ENCODE results near the gene LIMS1. TPM values are rescaled to one million over a fixed set of nuclear protein-coding genes. Genes with fewer than 3 reads are reported as not detected.

Gene LIMS1
- total and polyA plus RNA-seq, 2 of the 13 experiments (the other 11 are each of a cell fraction or from before 2014, with no cell fraction given): 38.3 to 49.6 TPM

DNA sequence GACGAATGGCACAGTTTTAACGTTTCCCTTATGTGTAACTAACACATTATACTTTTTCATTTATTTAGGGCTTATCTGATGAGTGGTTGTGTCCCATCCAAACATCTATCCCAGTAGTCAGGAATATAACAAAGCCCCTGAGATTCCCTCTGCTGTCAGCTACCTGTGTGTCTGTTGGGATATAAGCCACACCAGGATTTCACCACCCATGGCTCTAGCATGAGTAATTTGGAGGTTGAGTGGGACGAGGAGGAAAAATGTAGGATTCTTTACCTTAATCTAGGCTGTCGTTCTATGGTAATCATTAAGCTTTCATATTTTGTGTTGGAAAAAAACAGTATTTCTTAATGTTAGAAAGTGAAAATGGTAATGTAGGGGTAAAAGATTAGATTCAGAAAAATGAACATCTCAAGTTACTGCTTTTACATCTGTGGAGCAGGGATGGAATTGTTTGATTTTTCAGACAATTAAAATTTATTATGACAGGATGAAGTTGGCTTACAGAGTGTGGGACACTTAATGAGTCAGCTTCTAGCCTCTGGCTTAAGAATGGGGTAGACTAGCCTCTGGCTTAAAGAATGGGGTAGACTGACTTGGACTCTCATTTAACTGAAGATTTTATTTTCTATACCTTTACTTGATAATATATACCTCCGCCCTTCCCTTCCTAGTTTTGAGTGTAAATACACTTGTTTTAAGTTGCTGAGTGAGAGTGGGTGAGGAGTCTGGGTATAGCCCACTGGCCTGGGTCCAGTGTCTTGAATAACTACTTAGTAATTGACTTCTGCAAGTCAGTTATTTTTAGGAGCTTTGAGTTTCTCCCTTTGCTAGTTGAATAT, 96.5 kb downstream of the LIMS1 start (continued):
- TF ChIP-seq RBAK (CRISPR knock-in tag; IDR thresholded peaks at IDR 0.05) (no peak), ZNF138 (CRISPR knock-in tag; IDR thresholded peaks at IDR 0.05; ENCODE audit: low read depth) (no peak), TCF7 (IDR thresholded peaks at IDR 0.05; ENCODE audit: low read depth) (no peak)
- TF ChIP-seq, protein P1, sequence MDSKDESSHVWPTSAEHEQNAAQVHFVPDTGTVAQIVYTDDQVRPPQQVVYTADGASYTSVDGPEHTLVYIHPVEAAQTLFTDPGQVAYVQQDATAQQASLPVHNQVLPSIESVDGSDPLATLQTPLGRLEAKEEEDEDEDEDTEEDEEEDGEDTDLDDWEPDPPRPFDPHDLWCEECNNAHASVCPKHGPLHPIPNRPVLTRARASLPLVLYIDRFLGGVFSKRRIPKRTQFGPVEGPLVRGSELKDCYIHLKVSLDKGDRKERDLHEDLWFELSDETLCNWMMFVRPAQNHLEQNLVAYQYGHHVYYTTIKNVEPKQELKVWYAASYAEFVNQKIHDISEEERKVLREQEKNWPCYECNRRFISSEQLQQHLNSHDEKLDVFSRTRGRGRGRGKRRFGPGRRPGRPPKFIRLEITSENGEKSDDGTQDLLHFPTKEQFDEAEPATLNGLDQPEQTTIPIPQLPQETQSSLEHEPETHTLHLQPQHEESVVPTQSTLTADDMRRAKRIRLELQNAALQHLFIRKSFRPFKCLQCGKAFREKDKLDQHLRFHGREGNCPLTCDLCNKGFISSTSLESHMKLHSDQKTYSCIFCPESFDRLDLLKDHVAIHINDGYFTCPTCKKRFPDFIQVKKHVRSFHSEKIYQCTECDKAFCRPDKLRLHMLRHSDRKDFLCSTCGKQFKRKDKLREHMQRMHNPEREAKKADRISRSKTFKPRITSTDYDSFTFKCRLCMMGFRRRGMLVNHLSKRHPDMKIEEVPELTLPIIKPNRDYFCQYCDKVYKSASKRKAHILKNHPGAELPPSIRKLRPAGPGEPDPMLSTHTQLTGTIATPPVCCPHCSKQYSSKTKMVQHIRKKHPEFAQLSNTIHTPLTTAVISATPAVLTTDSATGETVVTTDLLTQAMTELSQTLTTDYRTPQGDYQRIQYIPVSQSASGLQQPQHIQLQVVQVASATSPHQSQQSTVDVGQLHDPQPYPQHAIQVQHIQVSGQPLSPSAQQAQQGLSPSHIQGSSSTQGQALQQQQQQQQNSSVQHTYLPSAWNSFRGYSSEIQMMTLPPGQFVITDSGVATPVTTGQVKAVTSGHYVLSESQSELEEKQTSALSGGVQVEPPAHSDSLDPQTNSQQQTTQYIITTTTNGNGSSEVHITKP (CRISPR knock-in tag; IDR thresholded peaks at IDR 0.05; ENCODE audit: low read depth): no peak

DNA sequence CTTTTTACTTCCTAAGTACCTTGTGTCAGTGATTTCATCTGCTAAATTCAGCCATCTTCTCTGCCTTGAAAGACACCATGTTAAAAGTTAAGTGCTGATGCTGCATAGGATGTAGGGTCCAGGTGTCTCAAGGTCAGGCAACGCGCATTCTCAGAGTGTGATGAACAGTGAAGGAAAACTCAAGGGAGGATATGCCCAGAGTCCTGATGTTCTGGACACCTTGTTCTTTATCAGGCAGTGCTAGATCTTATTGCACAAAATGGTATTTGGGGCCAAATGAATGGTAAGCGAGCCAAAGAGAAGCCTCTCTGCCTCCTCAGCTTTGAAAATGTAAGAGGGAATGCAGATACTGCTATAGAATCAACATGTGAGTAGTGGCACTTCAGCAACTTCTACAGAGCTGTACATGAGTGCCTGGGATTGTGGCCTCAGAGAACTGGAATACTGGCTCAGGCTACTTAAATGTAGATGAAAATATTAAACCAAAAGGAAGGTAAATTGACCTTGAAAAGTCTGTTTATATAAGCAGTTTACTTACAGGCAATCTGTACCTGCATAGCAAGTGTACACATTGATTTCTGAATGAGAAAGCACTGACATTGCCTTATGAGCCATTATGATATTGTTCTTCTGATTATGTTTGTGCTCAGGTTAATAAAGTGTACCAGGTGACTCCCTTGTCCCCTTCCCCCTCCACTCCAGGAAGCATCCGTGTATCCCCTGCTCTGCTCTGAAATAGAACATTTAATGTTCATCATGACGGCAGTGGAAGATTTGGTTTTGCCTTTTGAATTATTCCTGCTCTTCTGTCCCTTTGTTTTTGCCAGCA, 98.3 kb downstream of the LIMS1 start:
- Histone ChIP-seq H3K4me1 (ENCODE audit: insufficient read depth, low read length) (peaks cover 42% of the 10 kb centered on the region), H3K27me3 (ENCODE audit: control insufficient read depth in 1 of 2, insufficient read depth in 2 of 2, low read length in 2 of 2) (no peaks in the 10 kb centered on the region), H3K4me2 (ENCODE audit: low read depth, low read length) (peak overlapping the region; percentile 1; the same call in 1 of the 2 replicates), H3K79me2 (ENCODE audit: insufficient read depth, low read length) (peaks cover 42% of the 10 kb centered on the region), H2AFZ (ENCODE audit: low read length) (no peak overlapping the region), H3K4me3 (replicated peaks in 1 of 3; ENCODE audit: insufficient read depth in 1 of 3, low read depth in 2 of 3, low read length in 3 of 3) (no peak overlapping the region), H3K27ac (ENCODE audit: extremely low read length, insufficient read depth, low read length) (no peak overlapping the region), H3K36me3 (replicated peaks in 1 of 2; ENCODE audit: control insufficient read depth in 1 of 2, insufficient read depth in 2 of 2, low read length in 2 of 2) (no peaks in the 10 kb centered on the region), H4K20me1 (ENCODE audit: insufficient read depth, low read length) (peaks cover 22% of the 10 kb centered on the region), H3K9ac (ENCODE audit: insufficient read depth, low read depth, low read length) (no peak overlapping the region), H3K9me3 (ENCODE audit: low read length) (no peaks in the 10 kb centered on the region)
- in situ Hi-C loops (cut with HindIII; ENCODE audit: extremely low pct_ligation_motif_present, low pct_unique_long_range_greater_than_20kb): no loop called here
- intact Hi-C loops (cut with micrococcal nuclease; ENCODE audit: unreplicated experiment): no loop called here
- ChIA-PET CTCF (ENCODE audit: low intra/inter-chr PET ratio, low total read pairs) (no interaction called here), POLR2A (no interaction called here)
- ATAC-seq: no peak
- TF ChIP-seq RFXANK (CRISPR knock-in tag; IDR thresholded peaks at IDR 0.05) (no peak), MYC (CRISPR knock-in tag; IDR thresholded peaks at IDR 0.05; ENCODE audit: borderline replicate concordance) (no peak), HMGA1 (CRISPR knock-in tag; conservative IDR thresholded peaks at IDR 0.05) (no peak), ZNF496 (CRISPR knock-in tag; IDR thresholded peaks at IDR 0.05; ENCODE audit: insufficient replicate concordance) (no peak), FOXA3 (CRISPR knock-in tag; IDR thresholded peaks at IDR 0.05) (peak; percentile 30; the same call in 1 of the 2 replicates), ZNF670 (CRISPR knock-in tag; IDR thresholded peaks at IDR 0.05; ENCODE audit: borderline replicate concordance) (no peak), NR2F1 (CRISPR knock-in tag; IDR thresholded peaks at IDR 0.05) (no peak)
- TF ChIP-seq, protein P2, sequence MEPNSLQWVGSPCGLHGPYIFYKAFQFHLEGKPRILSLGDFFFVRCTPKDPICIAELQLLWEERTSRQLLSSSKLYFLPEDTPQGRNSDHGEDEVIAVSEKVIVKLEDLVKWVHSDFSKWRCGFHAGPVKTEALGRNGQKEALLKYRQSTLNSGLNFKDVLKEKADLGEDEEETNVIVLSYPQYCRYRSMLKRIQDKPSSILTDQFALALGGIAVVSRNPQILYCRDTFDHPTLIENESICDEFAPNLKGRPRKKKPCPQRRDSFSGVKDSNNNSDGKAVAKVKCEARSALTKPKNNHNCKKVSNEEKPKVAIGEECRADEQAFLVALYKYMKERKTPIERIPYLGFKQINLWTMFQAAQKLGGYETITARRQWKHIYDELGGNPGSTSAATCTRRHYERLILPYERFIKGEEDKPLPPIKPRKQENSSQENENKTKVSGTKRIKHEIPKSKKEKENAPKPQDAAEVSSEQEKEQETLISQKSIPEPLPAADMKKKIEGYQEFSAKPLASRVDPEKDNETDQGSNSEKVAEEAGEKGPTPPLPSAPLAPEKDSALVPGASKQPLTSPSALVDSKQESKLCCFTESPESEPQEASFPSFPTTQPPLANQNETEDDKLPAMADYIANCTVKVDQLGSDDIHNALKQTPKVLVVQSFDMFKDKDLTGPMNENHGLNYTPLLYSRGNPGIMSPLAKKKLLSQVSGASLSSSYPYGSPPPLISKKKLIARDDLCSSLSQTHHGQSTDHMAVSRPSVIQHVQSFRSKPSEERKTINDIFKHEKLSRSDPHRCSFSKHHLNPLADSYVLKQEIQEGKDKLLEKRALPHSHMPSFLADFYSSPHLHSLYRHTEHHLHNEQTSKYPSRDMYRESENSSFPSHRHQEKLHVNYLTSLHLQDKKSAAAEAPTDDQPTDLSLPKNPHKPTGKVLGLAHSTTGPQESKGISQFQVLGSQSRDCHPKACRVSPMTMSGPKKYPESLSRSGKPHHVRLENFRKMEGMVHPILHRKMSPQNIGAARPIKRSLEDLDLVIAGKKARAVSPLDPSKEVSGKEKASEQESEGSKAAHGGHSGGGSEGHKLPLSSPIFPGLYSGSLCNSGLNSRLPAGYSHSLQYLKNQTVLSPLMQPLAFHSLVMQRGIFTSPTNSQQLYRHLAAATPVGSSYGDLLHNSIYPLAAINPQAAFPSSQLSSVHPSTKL (CRISPR knock-in tag; IDR thresholded peaks at IDR 0.05): peak; percentile 49; the same call in 1 of the 2 replicates
- WGBS (ENCODE audit: low lambda C conversion rate): 96% methylated on average over 5 of the region's 5 CpGs
- no peak for DNase-seq (ENCODE audit: low spot score)
- FAIRE-seq: peak; percentile 67
- no TSS peak for BruUV-seq (replicated peaks)
